Measurements from ENCODE around the gene PTPRD. TPM values are rescaled to one million over a fixed set of nuclear protein-coding genes. Genes with fewer than 3 reads are reported as not detected.
A peak's percentile ranks its signal among the peaks of the same experiment; 100 is the strongest.

PTPRD gene
- total RNA-seq, 1 experiment from 2014 or later, result 32.5 TPM

GRCh38 chr9:10512144-10512543 is 100.7 kb downstream of the PTPRD start:
- WGBS (ENCODE audit: extremely low coverage, insufficient read length, low lambda C conversion rate), result no CpG with 5 or more reads among the region's 3 CpGs
- DNase-seq, result no peak
- H3K4me1 ChIP-seq (ENCODE audit: insufficient read depth, low read length), result no peaks in the 10 kb centered on the region
- H4K5ac ChIP-seq (ENCODE audit: insufficient read length, low read depth, low read length), result no peak overlapping the region
- no peaks in the 10 kb centered on the region for H3K9me3 ChIP-seq (ENCODE audit: control insufficient read depth, low read depth, low read length)
- no peak overlapping the region for H3K27ac ChIP-seq (ENCODE audit: insufficient read length, low read depth, low read length)
- H3K14ac ChIP-seq (ENCODE audit: insufficient read depth, low read length), result no peak overlapping the region
- no peak overlapping the region for H3K23ac ChIP-seq (ENCODE audit: insufficient read length, low read depth, low read length)
- peaks cover 0 to 7% (median 1%) of the 10 kb centered on the region in 3 experiments; a peak in 5 of 7 replicates for H3K36me3 Mint-ChIP-seq (ENCODE audit: insufficient read depth in 1 of 3, low read depth in 3 of 3)
- H3K18ac ChIP-seq (ENCODE audit: insufficient read length, low read depth, low read length), result no peak overlapping the region
- H3K4me3 Mint-ChIP-seq, result no peak overlapping the region
- TF ChIP-seq CTCF (conservative IDR thresholded peaks at IDR 0.05), result no peak
- H3K9me3 Mint-ChIP-seq, result peaks cover 5 to 7% of the 10 kb centered on the region in 2 experiments; a peak in 4 of 5 replicates
- no peak overlapping the region for H4K91ac ChIP-seq (ENCODE audit: insufficient read length, low read depth, low read length)
- no peak overlapping the region for H2BK120ac ChIP-seq (ENCODE audit: low read depth, low read length, poor library complexity, severe bottlenecking)
- no peak overlapping the region for H2AFZ ChIP-seq (ENCODE audit: low read length)
- H3K27me3 Mint-ChIP-seq (ENCODE audit: low read depth), result no peaks in the 10 kb centered on the region
- no peak overlapping the region for H2BK20ac ChIP-seq (ENCODE audit: low read depth, low read length, poor library complexity, severe bottlenecking)
- H2BK5ac ChIP-seq (ENCODE audit: insufficient read length, low read length), result no peak overlapping the region
- no peaks in the 10 kb centered on the region for H3K23me2 ChIP-seq (ENCODE audit: insufficient read length, low read depth, low read length, poor library complexity, severe bottlenecking)
- H2AK5ac ChIP-seq (ENCODE audit: insufficient read length, low read length), result no peak overlapping the region
- peak overlapping the region in 1 of 3 experiments; percentile 38; a peak in 1 of 7 replicates for H3K27ac Mint-ChIP-seq
- no peaks in the 10 kb centered on the region for H4K20me1 ChIP-seq (ENCODE audit: control insufficient read depth, insufficient read depth, insufficient read length)
- no peak overlapping the region for H3K9ac ChIP-seq (ENCODE audit: extremely low read depth, insufficient read length, low read length)
- no peak overlapping the region for H2BK15ac ChIP-seq (ENCODE audit: low read depth, low read length)
- H3K4ac ChIP-seq (ENCODE audit: low read depth, low read length), result no peak overlapping the region
- H3K79me2 ChIP-seq (ENCODE audit: insufficient read depth, low read length), result no peaks in the 10 kb centered on the region
- H3K27me3 ChIP-seq (ENCODE audit: insufficient read depth, low read length), result no peaks in the 10 kb centered on the region
- no peak overlapping the region for H3T11ph ChIP-seq (ENCODE audit: low read length)
- H2BK12ac ChIP-seq (ENCODE audit: insufficient read length, low read depth, low read length), result no peak overlapping the region
- H3K4me2 ChIP-seq (ENCODE audit: insufficient read depth, insufficient read length, low read length), result no peak overlapping the region
- no peak overlapping the region for H3K56ac ChIP-seq (ENCODE audit: insufficient read length, low read depth, low read length)
- no peaks in the 10 kb centered on the region for H3K79me1 ChIP-seq (ENCODE audit: insufficient read depth, low read depth, low read length, poor library complexity, severe bottlenecking)
- no peak overlapping the region for H4K8ac ChIP-seq (replicated peaks; ENCODE audit: insufficient read length, low read depth, low read length)
- H3K4me1 Mint-ChIP-seq, result no peaks in the 10 kb centered on the region

Data from H9 (cell line).